B cell (primary cell): Measurements from ENCODE around the gene DLD.

ENCODE experiments used
- EZH2 ChIP-seq: IDR thresholded peaks from 2 replicates; pipeline ENCODE4 v1.6.1; 2012; ENCODE audit warnings: borderline replicate concordance, low read depth, mild to moderate bottlenecking, moderate library complexity, low read length; ENCODE audit not compliant: insufficient read depth, poor library complexity, severe bottlenecking
- TF ChIP-seq, protein P1 (sequence below): fragments of 200-600 bp; IDR thresholded peaks from one replicate; pipeline ENCODE4 v1.8.0; 2022; ENCODE audit warnings: antibody characterized with exemption, mild to moderate bottlenecking

DNA sequence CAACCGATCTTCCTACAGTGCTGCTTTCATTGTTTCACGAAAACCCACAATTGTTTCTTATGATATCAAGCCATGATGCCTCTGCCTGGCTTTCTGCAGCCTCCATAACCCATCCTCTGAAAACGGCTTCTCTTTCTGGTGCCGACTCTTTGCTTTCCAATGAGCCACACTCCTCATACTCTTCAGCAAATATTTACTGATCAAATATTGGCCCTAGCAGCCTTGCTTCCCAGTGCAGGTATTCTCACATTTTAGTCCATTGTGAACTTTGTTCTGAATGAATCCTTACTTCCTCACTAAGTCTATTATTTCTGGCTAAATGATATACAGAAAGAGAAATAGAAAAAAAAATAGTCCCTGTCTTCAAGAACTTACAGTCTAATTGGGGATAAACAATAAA lies 76.4 kb downstream of the DLD start:
- TF ChIP-seq, protein P1, sequence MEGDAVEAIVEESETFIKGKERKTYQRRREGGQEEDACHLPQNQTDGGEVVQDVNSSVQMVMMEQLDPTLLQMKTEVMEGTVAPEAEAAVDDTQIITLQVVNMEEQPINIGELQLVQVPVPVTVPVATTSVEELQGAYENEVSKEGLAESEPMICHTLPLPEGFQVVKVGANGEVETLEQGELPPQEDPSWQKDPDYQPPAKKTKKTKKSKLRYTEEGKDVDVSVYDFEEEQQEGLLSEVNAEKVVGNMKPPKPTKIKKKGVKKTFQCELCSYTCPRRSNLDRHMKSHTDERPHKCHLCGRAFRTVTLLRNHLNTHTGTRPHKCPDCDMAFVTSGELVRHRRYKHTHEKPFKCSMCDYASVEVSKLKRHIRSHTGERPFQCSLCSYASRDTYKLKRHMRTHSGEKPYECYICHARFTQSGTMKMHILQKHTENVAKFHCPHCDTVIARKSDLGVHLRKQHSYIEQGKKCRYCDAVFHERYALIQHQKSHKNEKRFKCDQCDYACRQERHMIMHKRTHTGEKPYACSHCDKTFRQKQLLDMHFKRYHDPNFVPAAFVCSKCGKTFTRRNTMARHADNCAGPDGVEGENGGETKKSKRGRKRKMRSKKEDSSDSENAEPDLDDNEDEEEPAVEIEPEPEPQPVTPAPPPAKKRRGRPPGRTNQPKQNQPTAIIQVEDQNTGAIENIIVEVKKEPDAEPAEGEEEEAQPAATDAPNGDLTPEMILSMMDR, result no peak
- TF ChIP-seq EZH2, result no peak
